HL-60/S4 treated with retinoic acid at 250 ng/mL for 4 days and 3 days (cell line): ENCODE measurements around the gene RAB6A.

Experiments used
- in situ Hi-C: fragments of 300-500 bp; cut with MboI; formaldehyde crosslinking; loops from 2 replicates; pipeline ENCODE4 v1.7.0; 2022; ENCODE audit warnings: low sequenced_read_pairs

RAB6A gene

DNA sequence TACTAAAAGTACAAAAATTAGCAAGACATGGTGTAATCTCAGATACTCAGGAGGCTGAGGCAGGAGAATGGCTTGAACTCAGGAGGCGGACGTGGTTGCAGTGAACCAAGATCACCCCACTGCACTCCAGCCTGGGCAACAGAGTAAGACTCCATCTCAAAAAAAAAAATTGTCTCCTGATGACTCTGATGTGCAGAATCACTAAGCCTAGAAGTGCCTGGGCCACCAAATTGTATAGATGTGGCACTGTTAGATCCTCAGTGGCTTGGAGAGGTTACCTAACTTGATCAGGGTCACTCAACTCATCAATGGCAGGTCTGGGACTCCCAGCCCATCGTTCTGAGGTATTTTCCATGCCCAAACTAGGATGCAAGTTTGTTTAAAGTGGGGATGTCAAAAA lies 103.9 kb downstream of the RAB6A start:
- in situ Hi-C loops, result no loop called here

DNA sequence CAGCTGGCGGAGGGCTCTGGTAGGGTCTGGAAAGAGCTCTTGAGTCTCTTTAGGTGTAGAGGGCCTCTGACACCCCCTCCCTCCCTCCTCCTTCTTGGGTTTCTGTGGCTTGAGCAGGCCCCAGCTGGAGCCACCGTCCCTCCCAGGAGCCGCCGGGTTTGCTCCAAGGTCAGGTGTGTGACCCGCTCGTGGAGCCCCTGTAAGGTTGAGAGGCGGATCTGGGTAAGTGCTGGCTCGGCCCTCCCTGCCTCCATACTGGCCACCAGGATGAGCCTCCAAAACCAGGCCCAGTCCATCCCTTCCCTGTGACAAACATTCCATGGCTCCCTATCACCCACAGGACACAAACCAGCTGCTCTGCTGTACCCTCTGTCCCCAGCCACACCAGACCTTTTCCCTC lies 105.2 kb downstream of the RAB6A start:
- in situ Hi-C loops, result no loop called here

DNA sequence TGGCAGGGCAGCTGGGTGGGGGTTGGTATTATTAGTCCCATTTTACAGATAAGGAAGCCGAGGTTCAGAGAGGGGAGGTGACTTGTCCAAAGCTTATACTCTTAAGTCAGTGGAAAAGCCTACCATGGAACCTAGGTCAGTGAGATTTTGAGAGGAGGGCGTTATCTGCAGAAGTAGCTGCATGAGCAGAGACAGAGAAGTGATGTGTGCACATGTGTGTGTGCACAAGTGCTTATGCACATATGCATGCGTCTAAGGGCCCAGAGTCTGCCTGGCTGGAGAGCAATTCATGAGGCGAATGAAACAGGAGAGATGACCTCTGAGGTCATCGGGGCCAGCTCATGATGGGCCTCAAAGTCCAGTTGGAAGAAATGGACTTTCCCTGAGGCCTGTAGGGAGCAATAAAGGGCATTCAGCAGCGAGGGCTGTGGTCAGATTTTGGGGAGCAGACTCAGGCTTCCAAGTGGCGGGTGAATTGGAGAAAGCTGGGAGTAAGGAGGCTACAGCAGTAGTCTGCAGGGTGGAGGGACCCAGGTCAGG lies 106.3 kb downstream of the RAB6A start:
- in situ Hi-C loops, result no loop called here

DNA sequence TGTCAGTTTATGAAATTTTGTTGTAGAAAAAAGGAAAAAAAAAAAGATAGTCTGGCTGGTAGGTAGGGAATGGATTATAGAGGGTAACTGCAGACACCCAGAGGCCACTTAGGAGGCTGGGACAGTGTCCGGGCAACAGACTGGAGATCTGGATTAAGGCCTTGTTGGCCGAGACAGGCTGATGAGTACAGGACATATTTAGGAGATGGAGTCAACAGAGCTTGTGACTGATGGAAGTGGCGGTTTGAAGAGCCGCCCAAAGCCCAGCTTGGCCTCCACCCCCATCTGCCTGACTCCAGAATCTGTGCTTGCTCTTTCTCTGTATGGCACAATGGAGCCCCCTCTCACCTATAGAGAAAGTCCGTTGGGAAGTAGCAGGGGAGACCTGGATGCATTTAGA lies 106.9 kb downstream of the RAB6A start:
- in situ Hi-C loops, result no loop called here

DNA sequence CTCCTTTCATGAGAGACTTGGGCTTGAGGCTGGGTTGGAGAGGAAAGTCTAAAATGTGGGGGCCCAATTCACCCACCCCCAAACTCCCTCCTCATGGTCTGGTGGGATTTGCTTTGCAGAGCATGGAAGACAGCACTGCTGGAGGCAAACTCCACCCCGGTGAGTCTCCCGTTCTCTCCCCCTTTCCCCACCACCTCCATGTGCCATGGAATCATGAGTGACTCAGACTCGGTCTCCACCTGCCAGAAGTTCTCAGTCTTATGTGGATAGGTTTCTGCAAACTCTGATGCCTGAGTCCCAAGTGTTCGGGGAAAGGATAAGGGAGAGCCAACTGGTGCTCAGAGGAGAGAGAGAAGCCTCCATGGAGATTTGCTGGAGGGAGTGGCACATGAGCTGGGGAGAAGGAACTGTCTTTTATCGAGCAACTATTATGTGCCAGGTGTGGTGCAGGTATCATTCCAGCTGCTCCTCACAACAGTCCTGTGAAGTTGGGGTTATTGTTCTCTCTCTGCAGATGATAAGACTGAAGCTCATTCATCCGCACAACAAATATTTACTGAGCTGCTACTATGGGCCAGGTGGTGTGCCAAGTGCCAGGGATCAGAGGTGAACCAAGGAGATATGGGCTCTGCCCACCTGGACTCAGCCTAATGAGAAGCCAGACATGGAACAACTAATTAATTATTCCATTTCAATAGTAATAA lies 107.9 kb downstream of the RAB6A start:
- in situ Hi-C loops, result no loop called here

DNA sequence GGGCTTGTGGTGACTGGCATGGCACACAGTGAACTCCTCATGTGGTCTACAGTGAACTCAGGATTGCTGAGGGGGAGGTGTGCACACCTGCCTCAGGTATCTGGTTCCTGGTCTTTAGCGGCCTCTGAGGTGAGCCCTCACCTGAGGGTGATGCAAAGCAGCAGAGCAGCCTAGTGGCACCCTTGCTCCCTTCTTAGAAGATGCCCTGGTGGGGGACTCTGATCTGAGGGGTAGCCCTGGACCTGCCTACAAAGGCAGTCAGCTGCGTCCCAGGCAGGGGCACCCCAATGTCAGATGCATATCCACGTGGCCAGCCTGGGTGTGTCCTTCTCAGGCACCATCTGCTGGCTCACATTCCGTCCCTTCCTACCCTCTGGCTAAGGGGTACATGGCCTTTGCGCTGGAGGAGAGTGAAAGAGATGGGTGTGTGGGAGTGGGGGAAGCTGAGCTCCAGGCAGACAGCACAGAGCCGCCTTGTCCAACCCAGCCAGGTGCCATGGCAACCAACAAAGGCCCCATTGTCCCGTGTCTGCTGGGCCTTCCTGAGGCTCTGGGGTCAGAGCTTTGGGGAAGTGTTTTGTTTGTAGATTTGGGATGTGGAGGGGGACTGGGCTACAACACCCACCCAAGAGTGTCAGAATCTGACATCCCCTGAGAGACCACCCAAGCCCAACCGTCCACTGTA lies 108.7 kb downstream of the RAB6A start:
- in situ Hi-C loops, result no loop called here

DNA sequence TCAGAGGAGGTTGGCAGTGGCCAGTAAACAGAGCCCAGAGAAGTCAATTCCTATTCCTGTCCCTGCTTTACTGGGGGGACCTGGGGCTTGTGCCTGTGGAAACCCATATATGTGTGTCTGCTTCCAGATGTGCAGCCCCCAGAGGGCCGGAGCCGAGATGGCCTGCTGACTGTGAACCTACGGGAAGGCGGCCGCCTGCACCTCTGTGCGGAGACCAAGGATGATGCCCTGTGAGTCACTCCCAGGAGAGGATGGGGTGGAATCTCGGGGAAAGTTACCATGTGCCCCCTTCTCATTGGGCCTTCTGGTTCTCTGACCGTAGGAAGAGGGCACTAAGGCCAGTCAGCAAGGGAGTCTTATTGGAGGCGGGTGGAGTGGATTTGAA lies 109.2 kb downstream of the RAB6A start:
- in situ Hi-C loops, result no loop called here

DNA sequence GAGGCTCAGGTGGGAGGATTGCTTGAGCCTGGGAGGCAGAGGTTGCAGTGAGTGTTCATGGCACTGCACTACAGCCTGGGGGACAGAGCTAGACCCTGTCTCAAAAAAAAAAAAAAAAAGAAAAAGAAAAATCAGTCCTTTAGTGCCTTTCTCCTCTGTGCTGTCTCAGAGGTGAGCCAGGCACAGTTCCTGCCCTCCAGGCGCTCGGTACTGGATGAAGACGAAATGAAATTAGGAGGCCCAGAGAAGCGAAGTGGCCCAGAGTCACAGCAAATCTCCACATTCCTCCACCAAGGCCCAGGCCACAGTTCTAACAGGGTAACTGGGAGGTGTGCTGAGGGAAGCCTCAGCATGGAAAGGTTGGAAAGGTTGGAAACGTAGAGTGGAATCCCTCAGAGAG lies 109.6 kb downstream of the RAB6A start:
- in situ Hi-C loops, result no loop called here

DNA sequence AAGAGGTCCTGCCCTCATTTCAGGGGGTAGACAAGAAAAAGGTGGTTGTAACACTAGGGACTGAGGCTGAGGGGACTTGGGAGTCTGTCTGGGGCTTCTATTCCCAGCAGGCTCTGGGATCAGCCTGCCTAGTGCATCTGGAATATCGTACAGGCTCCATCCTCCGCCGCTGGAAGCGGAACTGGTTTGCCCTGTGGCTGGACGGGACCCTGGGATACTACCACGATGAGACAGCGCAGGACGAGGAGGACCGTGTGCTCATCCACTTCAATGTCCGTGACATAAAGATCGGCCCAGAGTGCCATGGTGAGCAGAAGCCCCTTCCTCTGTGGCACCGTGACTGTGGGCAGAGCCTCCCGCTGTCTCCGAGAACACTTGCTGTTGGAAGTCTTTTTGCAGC lies 110.5 kb downstream of the RAB6A start:
- in situ Hi-C loops, result no loop called here

DNA sequence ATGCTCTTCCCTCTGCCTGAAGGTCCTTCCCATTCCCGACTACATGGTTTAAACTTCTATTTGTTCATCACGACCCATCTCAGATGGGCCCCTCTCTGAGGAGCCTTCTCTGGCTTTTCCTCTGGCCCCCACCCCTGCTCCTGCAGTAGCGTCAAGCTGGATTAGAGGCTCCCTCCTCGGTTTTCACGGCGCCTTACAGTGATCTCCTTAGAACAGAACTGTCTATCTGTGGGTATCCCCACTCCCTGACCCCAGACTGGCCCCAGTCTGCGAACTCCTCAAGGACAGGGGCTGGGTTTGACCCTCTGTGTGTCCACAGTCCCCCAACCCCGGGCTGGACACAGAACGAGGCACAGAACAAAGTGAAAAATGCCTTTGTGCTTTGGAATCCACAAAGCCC lies 111.7 kb downstream of the RAB6A start:
- in situ Hi-C loops, result no loop called here

DNA sequence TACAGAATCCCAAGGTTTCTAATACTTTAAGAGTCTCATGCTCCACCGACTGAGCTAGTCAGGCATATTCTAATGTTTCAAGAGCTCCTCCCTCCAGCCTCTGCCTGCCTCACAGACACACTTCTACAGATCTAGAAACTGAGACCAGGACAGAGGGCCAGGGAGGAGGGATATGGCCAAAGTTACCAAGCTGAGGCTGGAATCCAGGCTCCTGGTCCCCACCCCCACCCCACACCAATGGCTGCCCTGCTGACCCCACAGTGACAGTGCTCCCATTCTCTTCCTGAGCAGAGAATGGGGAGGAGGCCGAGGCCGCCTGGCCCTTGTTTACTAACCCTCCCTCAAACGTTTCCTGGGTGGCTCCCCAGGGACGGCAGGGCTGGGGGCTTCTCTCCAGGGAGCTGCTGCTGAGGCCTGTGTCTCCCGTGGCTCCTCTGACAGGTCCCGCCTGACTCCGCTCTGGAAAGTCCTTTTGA lies 112.3 kb downstream of the RAB6A start:
- in situ Hi-C loops, result no loop called here

DNA sequence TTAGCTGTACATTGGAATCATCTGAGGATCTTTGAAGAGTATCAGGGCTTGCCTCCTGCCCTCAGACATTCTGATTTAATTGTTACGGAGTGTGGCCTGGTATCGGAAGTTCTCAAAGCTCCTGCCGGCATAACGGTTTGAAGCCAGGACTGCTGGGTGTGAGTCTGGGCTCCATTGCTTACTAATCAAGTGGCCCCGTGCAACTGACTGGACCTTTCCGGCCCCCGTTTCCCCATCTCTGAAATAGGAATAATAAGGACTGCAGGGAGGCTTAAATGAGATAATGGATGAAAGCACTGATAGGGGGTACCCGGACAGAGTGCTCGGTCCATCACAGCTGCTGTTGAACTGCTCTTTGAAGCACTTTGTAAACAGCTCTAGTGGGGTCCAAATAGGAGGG lies 112.8 kb downstream of the RAB6A start:
- in situ Hi-C loops, result no loop called here

DNA sequence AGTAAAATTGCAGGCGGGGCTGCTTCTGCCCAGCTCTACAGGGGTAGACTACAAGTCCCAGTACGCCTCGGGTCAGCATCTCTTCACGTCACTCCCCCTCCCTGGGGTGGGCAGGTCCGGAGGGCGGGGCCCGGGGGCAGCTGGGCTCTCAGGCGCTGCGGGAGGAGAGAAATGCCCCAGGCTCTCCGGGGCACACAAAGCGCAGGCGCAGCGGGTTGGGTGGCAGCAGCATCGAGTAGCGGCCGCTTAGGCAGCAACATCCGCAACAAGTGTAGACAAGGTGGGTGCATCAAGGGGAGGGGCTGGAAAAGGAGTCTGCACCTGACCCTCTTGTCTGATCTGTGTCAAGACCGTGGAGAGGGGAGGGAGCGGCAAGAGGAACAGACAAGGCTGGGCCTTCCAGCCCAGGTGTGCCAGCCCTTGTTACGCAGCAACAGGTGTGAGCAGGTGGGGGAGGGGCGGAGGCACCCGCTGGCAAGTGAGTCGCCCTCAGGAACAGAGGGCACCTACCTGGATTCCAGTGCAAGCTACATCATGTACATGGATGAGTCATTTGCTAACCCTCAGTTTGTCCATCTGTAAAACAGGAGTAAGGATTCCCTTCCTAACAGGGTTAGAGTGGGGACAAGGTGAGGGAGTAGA lies 113.3 kb downstream of the RAB6A start:
- in situ Hi-C loops, result no loop called here

DNA sequence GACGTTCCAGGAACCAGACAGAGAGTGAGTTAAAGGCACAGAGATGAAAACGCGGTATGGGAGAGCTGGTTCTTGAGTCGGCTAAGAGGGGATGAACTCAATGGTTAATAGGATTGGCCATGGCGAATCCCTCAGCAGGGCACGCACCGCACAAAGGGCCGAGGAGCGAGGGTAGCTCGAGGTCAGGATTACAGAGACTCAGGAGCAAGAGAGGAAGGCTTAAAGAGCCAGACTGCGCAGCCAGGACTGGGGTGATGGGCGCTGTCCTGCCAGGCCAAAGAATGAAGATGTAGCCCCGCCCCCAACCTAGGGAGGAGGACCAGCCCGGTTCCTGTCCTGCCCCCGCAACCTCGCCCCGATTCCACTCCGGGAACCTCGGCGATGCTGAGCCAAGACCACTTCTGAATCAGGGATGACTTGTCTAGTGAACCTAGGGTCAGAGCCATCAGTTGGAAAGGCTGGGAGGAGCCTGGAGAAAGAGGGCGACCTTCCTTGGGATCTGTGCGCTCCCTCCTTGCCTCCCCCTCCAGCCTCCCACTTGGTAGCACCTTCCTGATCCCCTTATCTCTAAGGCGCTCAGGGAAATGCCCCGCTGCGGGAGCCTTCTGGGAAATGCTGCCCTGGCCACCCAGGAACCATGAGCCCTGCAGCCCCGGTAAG lies 114.8 kb downstream of the RAB6A start, which contains the start of gene PLEKHB1:
Gene PLEKHB1 (plus strand): TSS at position 610 of the 660 bp plus-strand sequence. CDS start 28 bp downstream, at position 638.
- in situ Hi-C loops, result no loop called here

DNA sequence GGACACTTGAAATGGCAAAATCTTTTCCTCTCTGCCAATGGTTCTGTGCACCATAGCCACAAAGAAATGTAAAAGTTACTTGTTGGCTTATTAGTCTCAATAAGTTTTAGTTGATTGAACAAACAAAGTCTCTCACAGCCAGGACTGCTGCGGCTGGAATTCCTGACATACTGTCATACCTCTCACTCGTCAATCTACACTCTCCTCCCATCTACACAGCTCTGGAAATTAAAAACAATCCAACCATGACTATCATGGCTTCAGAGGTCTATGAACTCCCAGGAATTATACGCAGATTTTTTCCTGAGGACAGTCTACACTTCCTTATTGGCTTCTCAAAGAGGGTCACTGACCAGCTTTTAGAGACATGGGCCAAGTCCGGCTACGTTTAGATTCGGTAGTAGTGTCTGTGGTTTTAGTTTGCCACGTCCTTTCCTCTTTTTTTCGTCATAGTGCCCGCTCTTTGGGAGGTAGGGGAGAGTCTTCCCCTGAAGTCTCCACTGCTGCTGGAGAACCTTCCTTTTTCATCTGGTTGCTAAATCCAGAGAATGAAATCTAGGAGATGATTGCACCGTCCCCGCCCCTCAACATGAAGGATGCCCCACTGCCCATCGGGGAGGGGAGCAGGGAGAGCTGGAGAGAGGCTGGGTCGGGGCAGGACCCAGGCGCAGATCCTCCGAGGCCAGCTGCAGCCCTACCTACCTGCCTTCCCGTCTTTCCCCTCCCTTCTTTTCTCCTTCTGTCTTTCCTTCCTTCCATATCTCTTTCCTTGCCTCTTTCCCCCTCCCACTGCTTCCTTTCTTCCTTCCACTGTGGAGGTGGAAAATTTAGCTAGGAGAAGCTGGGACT lies 115.5 kb downstream of the RAB6A start:
- in situ Hi-C loops, result no loop called here

DNA sequence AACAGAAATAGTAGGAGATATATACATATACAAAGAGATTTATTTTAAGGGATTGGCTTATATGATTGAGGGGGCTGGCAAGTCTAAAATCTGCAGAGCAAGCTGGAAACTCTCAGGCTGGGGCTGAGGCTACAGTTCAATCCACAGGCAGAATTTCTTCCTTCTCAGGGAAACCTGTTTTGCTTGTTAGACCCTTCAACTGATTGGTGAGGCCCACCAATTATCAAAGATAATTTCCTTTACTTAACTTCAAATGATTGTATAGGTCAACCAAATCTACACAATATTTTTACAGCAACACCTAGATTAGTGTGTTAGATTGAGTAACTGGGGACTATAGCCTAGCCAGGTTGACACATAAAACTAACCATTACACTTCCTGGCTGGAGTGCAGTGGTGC lies 119.2 kb downstream of the RAB6A start:
- in situ Hi-C loops, result no loop called here

DNA sequence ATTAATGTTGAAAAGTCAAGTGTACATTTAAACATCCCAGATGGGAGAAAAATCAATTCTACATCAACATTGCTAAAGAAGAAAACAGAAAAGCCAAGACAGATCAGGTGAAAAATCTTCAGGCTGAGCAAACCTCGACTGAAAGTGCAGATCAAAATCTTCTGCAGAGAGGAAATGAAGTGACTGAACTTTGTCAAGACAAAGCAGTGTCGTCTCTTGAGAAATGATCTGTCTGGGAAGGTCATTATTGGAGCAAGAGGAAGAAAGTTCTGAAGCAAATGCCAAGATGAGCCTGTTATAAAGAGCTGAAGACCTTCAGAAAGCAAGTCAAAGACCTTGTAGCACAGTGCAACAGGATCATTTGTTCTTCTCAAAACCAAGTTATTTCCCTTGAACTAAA lies 120.3 kb downstream of the RAB6A start:
- in situ Hi-C loops, result no loop called here

DNA sequence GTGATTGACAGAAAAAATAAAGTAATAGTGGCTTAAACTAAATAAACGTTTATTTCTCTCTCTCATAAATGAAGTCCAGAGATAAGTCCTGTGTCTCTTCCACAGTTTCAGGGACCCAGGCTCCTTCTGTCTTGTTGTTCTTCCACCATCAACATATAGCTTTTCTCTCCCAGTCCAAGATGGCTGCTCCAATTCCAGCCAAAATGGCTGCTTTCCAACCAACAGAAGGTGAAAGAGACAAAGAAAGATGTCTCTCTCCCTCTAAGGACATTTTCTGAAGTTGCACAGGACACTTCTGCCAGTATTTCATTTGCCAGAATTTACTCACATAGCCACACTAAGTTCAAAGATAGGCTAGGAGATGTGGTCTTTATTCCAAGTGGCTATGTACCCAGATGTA lies 123.9 kb downstream of the RAB6A start:
- in situ Hi-C loops, result no loop called here

DNA sequence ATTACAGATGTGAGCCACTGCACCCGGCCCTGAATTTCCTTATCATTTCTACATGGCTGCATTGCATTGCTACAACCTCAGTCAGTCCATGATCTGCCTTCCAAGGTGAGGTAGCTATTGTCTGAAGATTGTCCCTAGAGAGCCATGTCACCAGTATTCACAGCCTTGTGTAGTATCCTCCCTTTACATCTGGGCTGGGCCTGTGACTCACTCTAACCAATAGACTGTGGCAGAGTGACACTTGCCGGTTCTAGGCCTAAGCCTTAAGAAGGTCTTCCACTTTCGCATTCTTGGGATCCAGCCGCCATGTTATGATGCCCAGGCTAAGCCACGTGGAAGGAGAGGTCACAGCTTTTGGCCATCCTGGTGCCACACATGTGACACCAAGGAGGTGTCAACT lies 124.6 kb downstream of the RAB6A start:
- in situ Hi-C loops, result no loop called here

DNA sequence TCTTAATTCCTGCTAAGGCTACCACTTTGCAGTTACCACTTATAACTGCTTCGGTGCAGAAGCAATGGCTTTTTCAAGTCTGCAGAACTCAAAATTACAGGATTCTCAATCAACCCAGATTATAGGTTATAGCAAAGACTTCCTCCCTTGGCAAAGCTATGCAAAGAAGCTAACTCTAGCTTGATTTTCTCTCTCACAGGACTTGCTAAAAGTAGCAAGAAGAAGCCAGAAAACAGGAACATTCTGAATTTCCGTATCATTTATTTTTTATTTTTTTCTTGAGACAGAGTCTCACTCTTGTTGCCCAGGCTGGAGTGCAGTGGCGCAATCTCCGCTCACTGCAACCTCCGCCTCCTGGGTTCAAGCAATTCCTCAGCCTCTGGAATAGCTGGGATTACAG lies 125.2 kb downstream of the RAB6A start:
- in situ Hi-C loops, result no loop called here
